Upper lobe of left lung (tissue), 4 donors: Measurements from ENCODE around the gene ATG10.

Experiments used
- EP300 ChIP-seq, 4 donors: sonication (generic); formaldehyde crosslinking; IDR thresholded peaks; one replicate each; pipeline ENCODE4 v1.5.1; 2017; ENCODE audit warnings: antibody characterized with exemption in 4 of 4, control low read depth in 2 of 4
- POLR2A ChIP-seq, 4 donors: fragments of 450-650 bp; IDR thresholded peaks; one replicate each; pipeline ENCODE4 v1.5.1; 2016 to 2017; ENCODE audit warnings: antibody characterized with exemption in 4 of 4, mild to moderate bottlenecking in 2 of 4
- POLR2AphosphoS5 ChIP-seq, 2 donors: sonication (generic); formaldehyde crosslinking; IDR thresholded peaks; one replicate each; pipeline ENCODE4 v1.5.1; 2017; ENCODE audit warnings: antibody characterized with exemption in 2 of 2
- TF ChIP-seq, protein P1 (sequence below), 6 experiments: fragments of 450-650 bp in 4 of 6; fragments of 200-600 bp in 2 of 6; sonication (generic) in 2 of 6; IDR thresholded peaks; one replicate each; pipeline ENCODE4 v1.5.1; 2016 to 2019; ENCODE audit warnings: antibody characterized with exemption in 6 of 6

GRCh38 chr5:82107267-82107666 lies 135.4 kb downstream of the ATG10 start:
- TF ChIP-seq, protein P1, sequence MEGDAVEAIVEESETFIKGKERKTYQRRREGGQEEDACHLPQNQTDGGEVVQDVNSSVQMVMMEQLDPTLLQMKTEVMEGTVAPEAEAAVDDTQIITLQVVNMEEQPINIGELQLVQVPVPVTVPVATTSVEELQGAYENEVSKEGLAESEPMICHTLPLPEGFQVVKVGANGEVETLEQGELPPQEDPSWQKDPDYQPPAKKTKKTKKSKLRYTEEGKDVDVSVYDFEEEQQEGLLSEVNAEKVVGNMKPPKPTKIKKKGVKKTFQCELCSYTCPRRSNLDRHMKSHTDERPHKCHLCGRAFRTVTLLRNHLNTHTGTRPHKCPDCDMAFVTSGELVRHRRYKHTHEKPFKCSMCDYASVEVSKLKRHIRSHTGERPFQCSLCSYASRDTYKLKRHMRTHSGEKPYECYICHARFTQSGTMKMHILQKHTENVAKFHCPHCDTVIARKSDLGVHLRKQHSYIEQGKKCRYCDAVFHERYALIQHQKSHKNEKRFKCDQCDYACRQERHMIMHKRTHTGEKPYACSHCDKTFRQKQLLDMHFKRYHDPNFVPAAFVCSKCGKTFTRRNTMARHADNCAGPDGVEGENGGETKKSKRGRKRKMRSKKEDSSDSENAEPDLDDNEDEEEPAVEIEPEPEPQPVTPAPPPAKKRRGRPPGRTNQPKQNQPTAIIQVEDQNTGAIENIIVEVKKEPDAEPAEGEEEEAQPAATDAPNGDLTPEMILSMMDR (IDR thresholded peaks at IDR 0.05): peak in 4 of 6 experiments; percentile 17 to 23 (median 18)
- TF ChIP-seq POLR2A (IDR thresholded peaks at IDR 0.05) (no peak), EP300 (IDR thresholded peaks at IDR 0.05) (no peak), POLR2AphosphoS5 (IDR thresholded peaks at IDR 0.05) (no peak)
